Karpas-422 (cell line): ENCODE data around the gene TMEM132C. TPM values are rescaled to one million over a fixed set of nuclear protein-coding genes. Genes with fewer than 3 reads are reported as not detected.
"Not testable (repeated sequence)": the region's sequence is repeated elsewhere in the genome, so short reads cannot be mapped to it uniquely, and the experiment has no call there.

Source experiments
- DNase-seq: peaks from one replicate; pipeline ENCODE4 v3.0.0-alpha.2; 2015
- H2AFZ ChIP-seq: fragments of 200-600 bp; sonication (generic); 2 replicates; pipeline ENCODE4 v1.6.1; 2014; ENCODE audit warnings: antibody characterized with exemption, low read length, mixed read lengths
- H3K27ac ChIP-seq: fragments of 200-600 bp; sonication (generic); 2 replicates; pipeline ENCODE4 v1.5.1; 2014; ENCODE audit warnings: mild to moderate bottlenecking, low read length, moderate library complexity
- H3K27me3 ChIP-seq: fragments of 200-600 bp; sonication (generic); 2 replicates; pipeline ENCODE4 v1.6.1; 2014; ENCODE audit warnings: low read length, mixed read lengths
- H3K36me3 ChIP-seq: fragments of 200-600 bp; sonication (generic); 2 replicates; pipeline ENCODE4 v1.6.1; 2014; ENCODE audit warnings: low read length, mixed read lengths; ENCODE audit not compliant: insufficient read depth
- H3K4me1 ChIP-seq: fragments of 200-600 bp; sonication (generic); 2 replicates; pipeline ENCODE4 v1.6.1; 2014; ENCODE audit warnings: mild to moderate bottlenecking, low read length, mixed read lengths
- H3K4me2 ChIP-seq: fragments of 200-600 bp; sonication (generic); 2 replicates; pipeline ENCODE4 v1.6.1; 2014; ENCODE audit warnings: low read length, low read depth, mild to moderate bottlenecking; ENCODE audit not compliant: poor library complexity, severe bottlenecking
- H3K4me3 ChIP-seq: fragments of 200-600 bp; sonication (generic); 2 replicates; pipeline ENCODE4 v1.5.1; 2014; ENCODE audit warnings: mild to moderate bottlenecking, antibody characterized with exemption, low read length, mixed read lengths
- H3K79me2 ChIP-seq: fragments of 200-600 bp; sonication (generic); 2 replicates; pipeline ENCODE4 v1.6.1; 2014; ENCODE audit warnings: mild to moderate bottlenecking, low read length, mixed read lengths
- H3K9ac ChIP-seq: fragments of 200-600 bp; sonication (generic); 2 replicates; pipeline ENCODE4 v1.6.0; 2014; ENCODE audit warnings: low read length
- H3K9me2 ChIP-seq: fragments of 200-600 bp; sonication (generic), shearing (Covaris generic); replicated peaks from 2 replicates; pipeline ENCODE4 v1.6.0; 2014; ENCODE audit warnings: mild to moderate bottlenecking, low read length, moderate library complexity; ENCODE audit not compliant: insufficient read depth
- H3K9me3 ChIP-seq: fragments of 300-700, 200-600 bp; sonication (generic); 2 replicates; pipeline ENCODE4 v1.6.1; 2014; ENCODE audit warnings: low read length, mixed read lengths
- H4K20me1 ChIP-seq: fragments of 200-600 bp; sonication (generic); 2 replicates; pipeline ENCODE4 v1.6.1; 2014; ENCODE audit warnings: mild to moderate bottlenecking, antibody characterized with exemption, low read length, low read depth; ENCODE audit not compliant: insufficient read depth
- total RNA-seq: library from RNA; depleted of rRNA; stranded (reverse); fragments of >200 nt; shearing (Covaris generic); gene quantifications from 2 replicates; pipeline ENCODE4 v1.2.3, GENCODE V29; 2014; ENCODE audit warnings: low replicate concordance

TMEM132C gene
- total RNA-seq, 1 experiment from 2014 or later, result not detected

- Histone ChIP-seq H3K4me1 (no peaks in the 10 kb centered on the region), H3K9me3 (no peaks in the 10 kb centered on the region), H3K9ac (no peak overlapping the region), H3K79me2 (no peaks in the 10 kb centered on the region), H4K20me1 (no peaks in the 10 kb centered on the region), H3K27ac (no peak overlapping the region), H3K4me3 (no peak overlapping the region), H2AFZ (no peak overlapping the region), H3K4me2 (no peak overlapping the region), H3K9me2 (no peaks in the 10 kb centered on the region), H3K27me3 (no peaks in the 10 kb centered on the region), H3K36me3 (no peaks in the 10 kb centered on the region)
- no peak for DNase-seq
Measured at GRCh38 chr12:128250096-128250495, 16.9 kb upstream of the TMEM132C start.

- H3K4me1 ChIP-seq, H3K36me3 ChIP-seq, H4K20me1 ChIP-seq, H3K9ac ChIP-seq, DNase-seq, H2AFZ ChIP-seq, H3K4me3 ChIP-seq, H3K9me2 ChIP-seq, H3K27me3 ChIP-seq, H3K9me3 ChIP-seq, H3K27ac ChIP-seq, H3K4me2 ChIP-seq, H3K79me2 ChIP-seq: not testable (repeated sequence)
Measured at GRCh38 chr12:128253829-128254228, 13.1 kb upstream of the TMEM132C start.

- Histone ChIP-seq H3K4me3 (no peak overlapping the region), H3K27me3 (no peaks in the 10 kb centered on the region), H3K4me2 (no peak overlapping the region), H3K9me3 (no peaks in the 10 kb centered on the region), H3K4me1 (no peaks in the 10 kb centered on the region), H3K36me3 (no peaks in the 10 kb centered on the region), H3K9me2 (no peaks in the 10 kb centered on the region), H3K79me2 (no peaks in the 10 kb centered on the region), H3K9ac (no peak overlapping the region), H2AFZ (no peak overlapping the region), H4K20me1 (no peaks in the 10 kb centered on the region), H3K27ac (no peak overlapping the region)
- no peak for DNase-seq
Measured at GRCh38 chr12:128258866-128259555, 8.0 kb upstream of the TMEM132C start.

- Histone ChIP-seq H3K79me2 (no peaks in the 10 kb centered on the region), H3K27me3 (no peaks in the 10 kb centered on the region), H3K9me2 (no peaks in the 10 kb centered on the region), H3K9me3 (no peaks in the 10 kb centered on the region), H3K9ac (no peak overlapping the region), H3K4me2 (no peak overlapping the region), H3K36me3 (no peaks in the 10 kb centered on the region), H3K27ac (no peak overlapping the region), H4K20me1 (no peaks in the 10 kb centered on the region), H2AFZ (no peak overlapping the region), H3K4me1 (no peaks in the 10 kb centered on the region), H3K4me3 (no peak overlapping the region)
- DNase-seq, result peak; percentile 80
Measured at GRCh38 chr12:128259556-128260070, 7.4 kb upstream of the TMEM132C start.

GRCh38 chr12:128261757-128262156 lies 5.2 kb upstream of the TMEM132C start:
- Histone ChIP-seq H2AFZ (no peak overlapping the region), H3K79me2 (no peaks in the 10 kb centered on the region), H3K4me2 (no peak overlapping the region), H3K9me3 (no peaks in the 10 kb centered on the region), H3K36me3 (no peaks in the 10 kb centered on the region), H3K9ac (no peak overlapping the region), H3K4me3 (no peak overlapping the region), H3K27me3 (no peaks in the 10 kb centered on the region), H3K27ac (no peak overlapping the region), H3K4me1 (no peaks in the 10 kb centered on the region), H4K20me1 (no peaks in the 10 kb centered on the region), H3K9me2 (no peaks in the 10 kb centered on the region)
- no peak for DNase-seq

GRCh38 chr12:128265566-128265965 lies 1.4 kb upstream of the TMEM132C start:
- Histone ChIP-seq H3K36me3 (no peaks in the 10 kb centered on the region), H3K4me1 (no peaks in the 10 kb centered on the region)

GRCh38 chr12:128266086-128266485 lies 884 bp upstream of the TMEM132C start:
- H3K36me3 ChIP-seq, result no peaks in the 10 kb centered on the region
- H2AFZ ChIP-seq, result no peak overlapping the region
- no peaks in the 10 kb centered on the region for H3K27me3 ChIP-seq
- no peak for DNase-seq
- H3K9ac ChIP-seq, result no peak overlapping the region
- no peaks in the 10 kb centered on the region for H4K20me1 ChIP-seq
- no peaks in the 10 kb centered on the region for H3K4me1 ChIP-seq
- no peak overlapping the region for H3K27ac ChIP-seq
- H3K4me2 ChIP-seq, result no peak overlapping the region
- no peak overlapping the region for H3K4me3 ChIP-seq
- no peaks in the 10 kb centered on the region for H3K79me2 ChIP-seq
- H3K9me2 ChIP-seq, result no peaks in the 10 kb centered on the region
- H3K9me3 ChIP-seq, result no peaks in the 10 kb centered on the region

More at GRCh38 chr12:128265566-128265965, 1.4 kb upstream of the TMEM132C start:
- H3K27ac ChIP-seq, result no peak overlapping the region
- H4K20me1 ChIP-seq, result no peaks in the 10 kb centered on the region
- H3K79me2 ChIP-seq, result no peaks in the 10 kb centered on the region
- no peaks in the 10 kb centered on the region for H3K9me2 ChIP-seq
- H3K27me3 ChIP-seq, result no peaks in the 10 kb centered on the region
- DNase-seq, result no peak
- no peak overlapping the region for H2AFZ ChIP-seq
- H3K9ac ChIP-seq, result no peak overlapping the region
- no peaks in the 10 kb centered on the region for H3K9me3 ChIP-seq
- no peak overlapping the region for H3K4me2 ChIP-seq
- no peak overlapping the region for H3K4me3 ChIP-seq

GRCh38 chr12:128266541-128267130 lies 334 bp upstream of the TMEM132C start:
- Histone ChIP-seq H4K20me1 (no peaks in the 10 kb centered on the region), H3K9me2 (no peaks in the 10 kb centered on the region)

More at GRCh38 chr12:128266541-128267130, 334 bp upstream of the TMEM132C start:
- no peaks in the 10 kb centered on the region for H3K36me3 ChIP-seq
- no peak overlapping the region for H3K4me2 ChIP-seq
- no peak overlapping the region for H3K9ac ChIP-seq
- no peak overlapping the region for H3K4me3 ChIP-seq
- no peak overlapping the region for H3K27ac ChIP-seq
- H3K79me2 ChIP-seq, result no peaks in the 10 kb centered on the region
- H3K27me3 ChIP-seq, result no peaks in the 10 kb centered on the region
- H2AFZ ChIP-seq, result no peak overlapping the region
- H3K4me1 ChIP-seq, result no peaks in the 10 kb centered on the region
- no peaks in the 10 kb centered on the region for H3K9me3 ChIP-seq
- DNase-seq, result no peak
